Measurements from ENCODE around the gene RBKS.
A peak's percentile ranks its signal among the peaks of the same experiment; 100 is the strongest.
"Not testable (repeated sequence)": the region's sequence is repeated elsewhere in the genome, so short reads cannot be mapped to it uniquely, and the experiment has no call there.

Gene RBKS

GRCh38 chr2:27796791-27797765, 93.1 kb downstream of the RBKS start:
- DNase-seq, result no peak

- DNase-seq, result peak; percentile 76
These were observed 94.3 kb downstream of the RBKS start for GRCh38 chr2:27795868-27796277.

GRCh38 chr2:27795093-27795834, 94.9 kb downstream of the RBKS start:
- DNase-seq, result no peak

GRCh38 chr2:27792759-27793158, 97.4 kb downstream of the RBKS start:
- DNase-seq, result peak; percentile 83

GRCh38 chr2:27790796-27791195, 99.4 kb downstream of the RBKS start:
- DNase-seq, result no peak

GRCh38 chr2:27782701-27783100, 107.5 kb downstream of the RBKS start:
- DNase-seq, result no peak

- DNase-seq, result no peak
These were observed 108.7 kb downstream of the RBKS start for GRCh38 chr2:27781496-27781895.

GRCh38 chr2:27779417-27780055, 110.7 kb downstream of the RBKS start:
- no peak for DNase-seq

GRCh38 chr2:27776696-27777095, 113.5 kb downstream of the RBKS start:
- no peak for DNase-seq

GRCh38 chr2:27776097-27776496, 114.1 kb downstream of the RBKS start:
- DNase-seq, result no peak

GRCh38 chr2:27773959-27774358, 116.2 kb downstream of the RBKS start:
- DNase-seq, result no peak

GRCh38 chr2:27772804-27773203, 117.4 kb downstream of the RBKS start:
- DNase-seq, result no peak

GRCh38 chr2:27771548-27772335, 118.4 kb downstream of the RBKS start, which contains the start of gene MRPL33:
Gene MRPL33 (plus strand): TSS chr2:27771719. CDS start chr2:27771778, 59 bp downstream.
- DNase-seq, result peak; percentile 89

GRCh38 chr2:27771202-27771547, 119.0 kb downstream of the RBKS start:
- DNase-seq, result no peak

- no peak for DNase-seq
These were observed 123.9 kb downstream of the RBKS start for GRCh38 chr2:27766287-27766661.

GRCh38 chr2:27765621-27766286, 124.4 kb downstream of the RBKS start:
- DNase-seq, result peak; percentile 56

- DNase-seq, result not testable (repeated sequence)
These were observed 125.7 kb downstream of the RBKS start for GRCh38 chr2:27764526-27764925.

- no peak for DNase-seq
These were observed 126.3 kb downstream of the RBKS start for GRCh38 chr2:27763907-27764267.

GRCh38 chr2:27762951-27763906, 127.0 kb downstream of the RBKS start:
- peak; percentile 59 for DNase-seq

- DNase-seq, result peak; percentile 57
These were observed 133.4 kb downstream of the RBKS start for GRCh38 chr2:27756544-27757498.

Data from fibroblast of skin of right biceps (primary cell).